WTC11 (cell line): Measurements from ENCODE around the gene DENND5A. TPM values are rescaled to one million over a fixed set of nuclear protein-coding genes. Genes with fewer than 3 reads are reported as not detected.
A peak's percentile ranks its signal among the peaks of the same experiment; 100 is the strongest.

ENCODE experiments used
- ATAC-seq: fragments of 200-7000 bp; cut with Tn5 transposase; 2 replicates; pipeline ENCODE4 v1.10.0; 2021; ENCODE audit warnings: mild to moderate bottlenecking, moderate library complexity
- CTCF ChIA-PET: fragments of 300-600 bp; sonication (Branson Sonifier 250); formaldehyde crosslinking; loops from one replicate; lab custom pipeline; 2021; ENCODE audit warnings: antibody characterized with exemption; lab: Charles Lee
- POLR2A ChIA-PET: fragments of 350-600 bp; sonication (Branson Sonifier 250); formaldehyde crosslinking; loops from one replicate; lab custom pipeline; 2021; ENCODE audit warnings: antibody characterized with exemption; lab: Charles Lee
- DNase-seq: peaks from one replicate; pipeline ENCODE4 v3.0.0; 2021; ENCODE audit warnings: low spot score
- H3K27ac Mint-ChIP-seq: 2 replicates; pipeline ENCODE4 v1.8.0; 2021; ENCODE audit warnings: mixed read lengths
- H3K27me3 Mint-ChIP-seq: 2 replicates; pipeline ENCODE4 v1.8.0; 2021; ENCODE audit warnings: low read depth, mild to moderate bottlenecking, moderate library complexity, mixed read lengths
- H3K36me3 Mint-ChIP-seq: 2 replicates; pipeline ENCODE4 v1.8.0; 2021; ENCODE audit warnings: mixed read lengths
- H3K4me1 Mint-ChIP-seq: 2 replicates; pipeline ENCODE4 v1.8.0; 2022; ENCODE audit warnings: mixed read lengths
- H3K4me3 Mint-ChIP-seq: 2 replicates; pipeline ENCODE4 v1.8.0; 2021; ENCODE audit warnings: mild to moderate bottlenecking, moderate library complexity, mixed read lengths
- H3K9me3 Mint-ChIP-seq: 2 replicates; pipeline ENCODE4 v1.8.0; 2021; ENCODE audit warnings: mixed read lengths
- ATF1 ChIP-seq: sonication (generic); formaldehyde crosslinking; IDR thresholded peaks from 2 replicates; pipeline ENCODE4 v1.8.1; 2023; ENCODE audit warnings: mild to moderate bottlenecking, moderate library complexity, missing genetic modification reagents
- ESRRA ChIP-seq: sonication (generic); formaldehyde crosslinking; IDR thresholded peaks from 2 replicates; pipeline ENCODE4 v1.8.1; 2022; ENCODE audit warnings: mild to moderate bottlenecking, missing genetic modification reagents, borderline replicate concordance
- ETV6 ChIP-seq: sonication (generic); formaldehyde crosslinking; IDR thresholded peaks from 2 replicates; pipeline ENCODE4 v1.8.1; 2022; ENCODE audit warnings: mild to moderate bottlenecking, missing genetic modification reagents
- GABPB1 ChIP-seq: sonication (generic); formaldehyde crosslinking; IDR thresholded peaks from 2 replicates; pipeline ENCODE4 v1.8.1; 2023; ENCODE audit warnings: mild to moderate bottlenecking, missing genetic modification reagents
- HMGA2 ChIP-seq: fragments of 250-450 bp; sonication (Bioruptor Pico); IDR thresholded peaks from 2 replicates; pipeline ENCODE4 v1.4.0; 2021; ENCODE audit warnings: mild to moderate bottlenecking, moderate library complexity
- MXD4 ChIP-seq: fragments of 250-450 bp; sonication (Bioruptor Pico); IDR thresholded peaks from 2 replicates; pipeline ENCODE4 v1.8.0; 2021; ENCODE audit warnings: mild to moderate bottlenecking, moderate library complexity, borderline replicate concordance
- NFATC4 ChIP-seq: fragments of 250-450 bp; sonication (Bioruptor Pico); IDR thresholded peaks from 2 replicates; pipeline ENCODE4 v1.9.0; 2021; ENCODE audit warnings: mild to moderate bottlenecking
- NFE2L1 ChIP-seq: sonication (generic); formaldehyde crosslinking; IDR thresholded peaks from 2 replicates; pipeline ENCODE4 v1.8.1; 2023; ENCODE audit warnings: missing genetic modification reagents
- NFYB ChIP-seq: sonication (generic); formaldehyde crosslinking; conservative IDR thresholded peaks from 2 replicates; pipeline ENCODE4 v1.8.0; 2022; ENCODE audit warnings: low read depth, missing genetic modification reagents
- RORB ChIP-seq: fragments of 250-450 bp; sonication (Bioruptor Pico); IDR thresholded peaks from 2 replicates; pipeline ENCODE4 v1.9.0; 2021; ENCODE audit warnings: mild to moderate bottlenecking
- SMAD3 ChIP-seq: sonication (generic); formaldehyde crosslinking; IDR thresholded peaks from 2 replicates; pipeline ENCODE4 v1.8.0; 2022; ENCODE audit warnings: missing genetic modification reagents, mild to moderate bottlenecking, borderline replicate concordance
- SOX15 ChIP-seq: fragments of 250-450 bp; sonication (Bioruptor Pico); IDR thresholded peaks from 2 replicates; pipeline ENCODE4 v1.9.0; 2021; ENCODE audit warnings: mild to moderate bottlenecking
- TP53 ChIP-seq: sonication (generic); formaldehyde crosslinking; IDR thresholded peaks from 2 replicates; pipeline ENCODE4 v1.8.1; 2023; ENCODE audit warnings: mild to moderate bottlenecking, missing genetic modification reagents
- ZNF138 ChIP-seq: sonication (generic); formaldehyde crosslinking; conservative IDR thresholded peaks from 2 replicates; pipeline ENCODE4 v1.8.1; 2022; ENCODE audit warnings: mild to moderate bottlenecking, moderate library complexity, missing genetic modification reagents
- total RNA-seq: library from RNA; stranded (reverse); gene quantifications from 3 replicates; pipeline ENCODE4 v1.2.3, GENCODE V29; 2021
- TF ChIP-seq, protein P1 (sequence below): sonication (generic); formaldehyde crosslinking; IDR thresholded peaks from 2 replicates; pipeline ENCODE4 v1.8.1; 2023; ENCODE audit warnings: mild to moderate bottlenecking, missing genetic modification reagents, moderate library complexity
- TF ChIP-seq, protein P2 (sequence below): sonication (generic); formaldehyde crosslinking; IDR thresholded peaks from 2 replicates; pipeline ENCODE4 v1.8.1; 2023; ENCODE audit warnings: mild to moderate bottlenecking, missing genetic modification reagents, borderline replicate concordance
- TF ChIP-seq, protein P3 (sequence below): sonication (generic); formaldehyde crosslinking; IDR thresholded peaks from 2 replicates; pipeline ENCODE4 v1.8.0; 2022; ENCODE audit warnings: missing genetic modification reagents
- TF ChIP-seq, protein P4 (sequence below): sonication (generic); formaldehyde crosslinking; IDR thresholded peaks from 2 replicates; pipeline ENCODE4 v1.8.1; 2023; ENCODE audit warnings: mild to moderate bottlenecking, moderate library complexity, missing genetic modification reagents
- TF ChIP-seq, protein P5 (sequence below): sonication (generic); formaldehyde crosslinking; IDR thresholded peaks from 2 replicates; pipeline ENCODE4 v1.8.0; 2022; ENCODE audit warnings: mild to moderate bottlenecking, missing genetic modification reagents
- TF ChIP-seq, protein P6 (sequence below): sonication (generic); formaldehyde crosslinking; IDR thresholded peaks from 2 replicates; pipeline ENCODE4 v1.8.0; 2023; ENCODE audit warnings: missing genetic modification reagents, mild to moderate bottlenecking, borderline replicate concordance

The DENND5A gene
- total RNA-seq, 1 experiment from 2014 or later, result 69.3 TPM

DNA sequence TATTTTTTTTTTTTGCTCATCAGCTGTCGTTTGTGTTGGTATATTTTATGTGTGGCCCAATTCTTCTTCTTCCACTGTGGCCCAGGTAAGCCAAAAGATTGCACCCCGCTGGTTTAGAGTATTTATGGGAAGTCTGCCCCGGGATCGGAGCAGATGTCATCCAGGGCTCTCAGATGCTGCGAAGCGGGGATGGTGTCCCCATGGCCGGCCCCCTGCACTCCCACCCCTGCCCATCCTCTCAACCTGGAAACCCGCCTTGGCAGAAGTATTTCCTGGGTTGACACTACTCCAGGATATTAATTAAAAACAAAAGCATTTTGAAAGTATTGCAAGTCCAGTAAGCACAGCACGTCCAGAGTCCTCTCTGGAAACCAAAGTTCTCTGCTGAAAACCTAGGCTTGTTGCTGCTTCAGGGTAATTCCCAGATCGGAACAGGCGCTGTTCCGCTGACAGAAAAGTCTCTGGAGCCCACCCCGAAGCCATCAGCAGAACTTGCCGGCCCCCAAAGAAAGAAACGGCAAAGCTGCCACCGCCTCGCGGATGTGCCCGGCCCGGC is 174.6 kb downstream of the DENND5A start:
- Mint-ChIP-seq H3K36me3 (no peaks in the 10 kb centered on the region), H3K9me3 (no peaks in the 10 kb centered on the region), H3K27ac (no peak overlapping the region), H3K27me3 (peaks cover 45% of the 10 kb centered on the region), H3K4me1 (peaks cover 12% of the 10 kb centered on the region), H3K4me3 (peak overlapping the region; percentile 66)
- CTCF ChIA-PET, result interaction anchor here (1.0 to 3.1 kb wide), 5 partner anchors 19 to 131 kb away, joined by 3 to 19 read pairs (median 3); no protein-coding TSS in a partner anchor
- POLR2A ChIA-PET, result no interaction called here
- DNase-seq (no peak), ATAC-seq (peak; percentile 5; the same call in 1 of the 2 replicates)
- TF ChIP-seq ETV6, result no peak
- no peak for TF ChIP-seq TP53 (CRISPR knock-in tag)
- no peak for TF ChIP-seq NFATC4 (CRISPR knock-in tag)
- TF ChIP-seq ESRRA (CRISPR knock-in tag), result no peak
- TF ChIP-seq, protein P1, sequence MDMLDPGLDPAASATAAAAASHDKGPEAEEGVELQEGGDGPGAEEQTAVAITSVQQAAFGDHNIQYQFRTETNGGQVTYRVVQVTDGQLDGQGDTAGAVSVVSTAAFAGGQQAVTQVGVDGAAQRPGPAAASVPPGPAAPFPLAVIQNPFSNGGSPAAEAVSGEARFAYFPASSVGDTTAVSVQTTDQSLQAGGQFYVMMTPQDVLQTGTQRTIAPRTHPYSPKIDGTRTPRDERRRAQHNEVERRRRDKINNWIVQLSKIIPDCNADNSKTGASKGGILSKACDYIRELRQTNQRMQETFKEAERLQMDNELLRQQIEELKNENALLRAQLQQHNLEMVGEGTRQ, result no peak
- TF ChIP-seq, protein P2, sequence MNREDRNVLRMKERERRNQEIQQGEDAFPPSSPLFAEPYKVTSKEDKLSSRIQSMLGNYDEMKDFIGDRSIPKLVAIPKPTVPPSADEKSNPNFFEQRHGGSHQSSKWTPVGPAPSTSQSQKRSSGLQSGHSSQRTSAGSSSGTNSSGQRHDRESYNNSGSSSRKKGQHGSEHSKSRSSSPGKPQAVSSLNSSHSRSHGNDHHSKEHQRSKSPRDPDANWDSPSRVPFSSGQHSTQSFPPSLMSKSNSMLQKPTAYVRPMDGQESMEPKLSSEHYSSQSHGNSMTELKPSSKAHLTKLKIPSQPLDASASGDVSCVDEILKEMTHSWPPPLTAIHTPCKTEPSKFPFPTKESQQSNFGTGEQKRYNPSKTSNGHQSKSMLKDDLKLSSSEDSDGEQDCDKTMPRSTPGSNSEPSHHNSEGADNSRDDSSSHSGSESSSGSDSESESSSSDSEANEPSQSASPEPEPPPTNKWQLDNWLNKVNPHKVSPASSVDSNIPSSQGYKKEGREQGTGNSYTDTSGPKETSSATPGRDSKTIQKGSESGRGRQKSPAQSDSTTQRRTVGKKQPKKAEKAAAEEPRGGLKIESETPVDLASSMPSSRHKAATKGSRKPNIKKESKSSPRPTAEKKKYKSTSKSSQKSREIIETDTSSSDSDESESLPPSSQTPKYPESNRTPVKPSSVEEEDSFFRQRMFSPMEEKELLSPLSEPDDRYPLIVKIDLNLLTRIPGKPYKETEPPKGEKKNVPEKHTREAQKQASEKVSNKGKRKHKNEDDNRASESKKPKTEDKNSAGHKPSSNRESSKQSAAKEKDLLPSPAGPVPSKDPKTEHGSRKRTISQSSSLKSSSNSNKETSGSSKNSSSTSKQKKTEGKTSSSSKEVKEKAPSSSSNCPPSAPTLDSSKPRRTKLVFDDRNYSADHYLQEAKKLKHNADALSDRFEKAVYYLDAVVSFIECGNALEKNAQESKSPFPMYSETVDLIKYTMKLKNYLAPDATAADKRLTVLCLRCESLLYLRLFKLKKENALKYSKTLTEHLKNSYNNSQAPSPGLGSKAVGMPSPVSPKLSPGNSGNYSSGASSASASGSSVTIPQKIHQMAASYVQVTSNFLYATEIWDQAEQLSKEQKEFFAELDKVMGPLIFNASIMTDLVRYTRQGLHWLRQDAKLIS, result no peak
- TF ChIP-seq GABPB1 (CRISPR knock-in tag), result no peak
- no peak for TF ChIP-seq MXD4 (CRISPR knock-in tag)
- no peak for TF ChIP-seq RORB (CRISPR knock-in tag)
- TF ChIP-seq, protein P3, sequence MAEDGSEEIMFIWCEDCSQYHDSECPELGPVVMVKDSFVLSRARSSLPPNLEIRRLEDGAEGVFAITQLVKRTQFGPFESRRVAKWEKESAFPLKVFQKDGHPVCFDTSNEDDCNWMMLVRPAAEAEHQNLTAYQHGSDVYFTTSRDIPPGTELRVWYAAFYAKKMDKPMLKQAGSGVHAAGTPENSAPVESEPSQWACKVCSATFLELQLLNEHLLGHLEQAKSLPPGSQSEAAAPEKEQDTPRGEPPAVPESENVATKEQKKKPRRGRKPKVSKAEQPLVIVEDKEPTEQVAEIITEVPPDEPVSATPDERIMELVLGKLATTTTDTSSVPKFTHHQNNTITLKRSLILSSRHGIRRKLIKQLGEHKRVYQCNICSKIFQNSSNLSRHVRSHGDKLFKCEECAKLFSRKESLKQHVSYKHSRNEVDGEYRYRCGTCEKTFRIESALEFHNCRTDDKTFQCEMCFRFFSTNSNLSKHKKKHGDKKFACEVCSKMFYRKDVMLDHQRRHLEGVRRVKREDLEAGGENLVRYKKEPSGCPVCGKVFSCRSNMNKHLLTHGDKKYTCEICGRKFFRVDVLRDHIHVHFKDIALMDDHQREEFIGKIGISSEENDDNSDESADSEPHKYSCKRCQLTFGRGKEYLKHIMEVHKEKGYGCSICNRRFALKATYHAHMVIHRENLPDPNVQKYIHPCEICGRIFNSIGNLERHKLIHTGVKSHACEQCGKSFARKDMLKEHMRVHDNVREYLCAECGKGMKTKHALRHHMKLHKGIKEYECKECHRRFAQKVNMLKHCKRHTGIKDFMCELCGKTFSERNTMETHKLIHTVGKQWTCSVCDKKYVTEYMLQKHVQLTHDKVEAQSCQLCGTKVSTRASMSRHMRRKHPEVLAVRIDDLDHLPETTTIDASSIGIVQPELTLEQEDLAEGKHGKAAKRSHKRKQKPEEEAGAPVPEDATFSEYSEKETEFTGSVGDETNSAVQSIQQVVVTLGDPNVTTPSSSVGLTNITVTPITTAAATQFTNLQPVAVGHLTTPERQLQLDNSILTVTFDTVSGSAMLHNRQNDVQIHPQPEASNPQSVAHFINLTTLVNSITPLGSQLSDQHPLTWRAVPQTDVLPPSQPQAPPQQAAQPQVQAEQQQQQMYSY (CRISPR knock-in tag), result no peak
- no peak for TF ChIP-seq NFYB (CRISPR knock-in tag)
- no peak for TF ChIP-seq SOX15 (CRISPR knock-in tag)
- TF ChIP-seq HMGA2 (CRISPR knock-in tag), result no peak
- TF ChIP-seq, protein P4, sequence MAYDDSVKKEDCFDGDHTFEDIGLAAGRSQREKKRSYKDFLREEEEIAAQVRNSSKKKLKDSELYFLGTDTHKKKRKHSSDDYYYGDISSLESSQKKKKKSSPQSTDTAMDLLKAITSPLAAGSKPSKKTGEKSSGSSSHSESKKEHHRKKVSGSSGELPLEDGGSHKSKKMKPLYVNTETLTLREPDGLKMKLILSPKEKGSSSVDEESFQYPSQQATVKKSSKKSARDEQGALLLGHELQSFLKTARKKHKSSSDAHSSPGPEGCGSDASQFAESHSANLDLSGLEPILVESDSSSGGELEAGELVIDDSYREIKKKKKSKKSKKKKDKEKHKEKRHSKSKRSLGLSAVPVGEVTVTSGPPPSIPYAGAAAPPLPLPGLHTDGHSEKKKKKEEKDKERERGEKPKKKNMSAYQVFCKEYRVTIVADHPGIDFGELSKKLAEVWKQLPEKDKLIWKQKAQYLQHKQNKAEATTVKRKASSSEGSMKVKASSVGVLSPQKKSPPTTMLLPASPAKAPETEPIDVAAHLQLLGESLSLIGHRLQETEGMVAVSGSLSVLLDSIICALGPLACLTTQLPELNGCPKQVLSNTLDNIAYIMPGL (CRISPR knock-in tag), result no peak
- no peak for TF ChIP-seq SMAD3
- no peak for TF ChIP-seq ZNF138 (CRISPR knock-in tag)
- TF ChIP-seq, protein P5, sequence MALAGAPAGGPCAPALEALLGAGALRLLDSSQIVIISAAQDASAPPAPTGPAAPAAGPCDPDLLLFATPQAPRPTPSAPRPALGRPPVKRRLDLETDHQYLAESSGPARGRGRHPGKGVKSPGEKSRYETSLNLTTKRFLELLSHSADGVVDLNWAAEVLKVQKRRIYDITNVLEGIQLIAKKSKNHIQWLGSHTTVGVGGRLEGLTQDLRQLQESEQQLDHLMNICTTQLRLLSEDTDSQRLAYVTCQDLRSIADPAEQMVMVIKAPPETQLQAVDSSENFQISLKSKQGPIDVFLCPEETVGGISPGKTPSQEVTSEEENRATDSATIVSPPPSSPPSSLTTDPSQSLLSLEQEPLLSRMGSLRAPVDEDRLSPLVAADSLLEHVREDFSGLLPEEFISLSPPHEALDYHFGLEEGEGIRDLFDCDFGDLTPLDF, result no peak
- TF ChIP-seq, protein P6, sequence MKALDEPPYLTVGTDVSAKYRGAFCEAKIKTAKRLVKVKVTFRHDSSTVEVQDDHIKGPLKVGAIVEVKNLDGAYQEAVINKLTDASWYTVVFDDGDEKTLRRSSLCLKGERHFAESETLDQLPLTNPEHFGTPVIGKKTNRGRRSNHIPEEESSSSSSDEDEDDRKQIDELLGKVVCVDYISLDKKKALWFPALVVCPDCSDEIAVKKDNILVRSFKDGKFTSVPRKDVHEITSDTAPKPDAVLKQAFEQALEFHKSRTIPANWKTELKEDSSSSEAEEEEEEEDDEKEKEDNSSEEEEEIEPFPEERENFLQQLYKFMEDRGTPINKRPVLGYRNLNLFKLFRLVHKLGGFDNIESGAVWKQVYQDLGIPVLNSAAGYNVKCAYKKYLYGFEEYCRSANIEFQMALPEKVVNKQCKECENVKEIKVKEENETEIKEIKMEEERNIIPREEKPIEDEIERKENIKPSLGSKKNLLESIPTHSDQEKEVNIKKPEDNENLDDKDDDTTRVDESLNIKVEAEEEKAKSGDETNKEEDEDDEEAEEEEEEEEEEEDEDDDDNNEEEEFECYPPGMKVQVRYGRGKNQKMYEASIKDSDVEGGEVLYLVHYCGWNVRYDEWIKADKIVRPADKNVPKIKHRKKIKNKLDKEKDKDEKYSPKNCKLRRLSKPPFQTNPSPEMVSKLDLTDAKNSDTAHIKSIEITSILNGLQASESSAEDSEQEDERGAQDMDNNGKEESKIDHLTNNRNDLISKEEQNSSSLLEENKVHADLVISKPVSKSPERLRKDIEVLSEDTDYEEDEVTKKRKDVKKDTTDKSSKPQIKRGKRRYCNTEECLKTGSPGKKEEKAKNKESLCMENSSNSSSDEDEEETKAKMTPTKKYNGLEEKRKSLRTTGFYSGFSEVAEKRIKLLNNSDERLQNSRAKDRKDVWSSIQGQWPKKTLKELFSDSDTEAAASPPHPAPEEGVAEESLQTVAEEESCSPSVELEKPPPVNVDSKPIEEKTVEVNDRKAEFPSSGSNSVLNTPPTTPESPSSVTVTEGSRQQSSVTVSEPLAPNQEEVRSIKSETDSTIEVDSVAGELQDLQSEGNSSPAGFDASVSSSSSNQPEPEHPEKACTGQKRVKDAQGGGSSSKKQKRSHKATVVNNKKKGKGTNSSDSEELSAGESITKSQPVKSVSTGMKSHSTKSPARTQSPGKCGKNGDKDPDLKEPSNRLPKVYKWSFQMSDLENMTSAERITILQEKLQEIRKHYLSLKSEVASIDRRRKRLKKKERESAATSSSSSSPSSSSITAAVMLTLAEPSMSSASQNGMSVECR, result no peak
- TF ChIP-seq NFE2L1, result no peak
- TF ChIP-seq ATF1 (CRISPR knock-in tag), result no peak
